GM19240 (cell line): ENCODE measurements around the gene MOK.

Experiments
- DNase-seq: peaks from one replicate; pipeline ENCODE4 v3.0.0; 2011; ENCODE audit warnings: low spot score; ENCODE audit not compliant: insufficient read length

MOK gene

DNA sequence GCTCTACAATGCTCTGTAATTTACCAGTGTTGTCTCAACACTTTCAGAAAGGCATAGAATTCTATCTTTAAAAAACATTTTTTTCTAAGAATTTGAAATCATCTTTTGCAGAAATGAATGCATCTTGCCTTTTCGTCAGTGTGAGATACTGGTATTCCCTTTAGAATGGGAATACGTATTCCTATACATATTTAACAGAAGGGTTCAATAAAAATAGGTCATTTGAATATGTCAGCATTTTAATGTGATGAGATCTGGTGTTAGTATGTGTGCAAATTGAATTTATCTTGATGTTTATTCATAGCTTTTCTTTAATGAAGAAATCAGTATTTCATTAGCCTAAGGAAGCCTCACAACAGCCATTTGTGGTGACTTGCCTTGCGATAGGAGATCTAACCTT, 121.1 kb downstream of the MOK start:
- DNase-seq: no peak

DNA sequence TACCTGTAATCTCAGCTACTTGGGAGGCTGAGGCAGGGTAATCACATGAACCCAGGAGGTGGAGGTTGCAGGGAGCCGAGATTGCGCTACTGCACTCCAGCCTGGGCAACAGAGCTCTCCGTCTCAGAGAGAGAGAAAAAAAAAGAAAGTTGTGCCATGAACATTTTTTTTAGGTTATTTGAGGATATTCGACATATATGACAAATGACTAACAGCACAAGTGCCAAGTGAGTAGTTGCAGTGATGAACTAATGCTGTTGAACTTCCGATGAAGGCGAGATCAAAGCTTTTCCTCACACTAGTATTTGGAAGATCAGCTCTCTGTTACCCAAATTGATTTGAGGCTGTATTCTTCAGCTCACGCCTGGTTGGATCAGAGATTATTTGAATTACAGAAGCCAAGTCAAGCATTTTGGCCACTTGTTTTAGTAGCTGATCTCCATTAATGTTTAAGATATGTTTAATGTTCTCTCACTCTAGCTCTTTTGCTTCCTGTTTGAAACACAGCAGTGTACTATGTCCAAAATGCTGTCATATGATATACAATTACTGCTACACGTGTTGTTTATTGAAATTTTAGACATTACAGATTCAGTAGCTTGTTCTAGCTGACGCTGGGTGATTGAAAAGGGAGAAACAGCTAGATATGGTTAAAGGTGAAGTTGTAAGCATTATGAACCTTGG, 121.9 kb downstream of the MOK start:
- DNase-seq: no peak

DNA sequence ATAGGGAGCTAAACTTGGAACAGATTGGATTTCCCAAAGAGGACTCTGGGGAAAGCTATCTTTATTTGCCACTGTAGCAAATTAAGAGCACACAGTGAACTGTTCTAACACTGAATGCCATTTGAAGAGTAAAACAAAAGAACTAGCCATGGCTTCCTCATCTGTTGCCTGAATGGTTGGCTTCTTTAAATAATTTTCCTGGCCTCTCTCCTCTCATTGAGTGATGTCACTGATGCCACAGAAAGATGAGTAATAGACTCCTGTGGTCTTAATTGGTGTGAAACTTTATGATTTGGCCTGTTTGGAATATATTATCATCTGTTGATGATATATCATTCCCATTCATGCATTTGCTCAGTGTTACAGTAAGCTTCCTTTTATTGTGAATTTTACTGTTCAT, 122.8 kb downstream of the MOK start:
- no peak for DNase-seq

DNA sequence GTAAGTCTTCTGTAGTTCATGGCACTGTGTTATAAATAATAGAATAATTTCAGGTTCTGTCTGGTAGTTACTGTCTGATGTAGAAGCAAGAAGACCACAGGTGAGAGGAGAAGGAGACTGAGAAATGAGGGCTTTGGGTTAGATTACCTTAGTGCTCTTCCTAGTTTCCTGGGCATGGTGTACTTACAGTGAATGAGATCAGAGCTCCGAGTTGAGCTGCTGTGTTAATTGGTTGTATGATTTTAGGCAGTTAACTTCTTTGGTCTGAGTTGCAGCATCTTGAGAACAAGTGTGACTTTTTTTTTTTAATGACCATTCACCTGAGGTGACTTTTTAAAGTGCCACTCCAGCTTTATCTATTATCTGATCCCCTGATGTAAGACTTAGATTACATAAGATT, 123.8 kb downstream of the MOK start:
- no peak for DNase-seq

DNA sequence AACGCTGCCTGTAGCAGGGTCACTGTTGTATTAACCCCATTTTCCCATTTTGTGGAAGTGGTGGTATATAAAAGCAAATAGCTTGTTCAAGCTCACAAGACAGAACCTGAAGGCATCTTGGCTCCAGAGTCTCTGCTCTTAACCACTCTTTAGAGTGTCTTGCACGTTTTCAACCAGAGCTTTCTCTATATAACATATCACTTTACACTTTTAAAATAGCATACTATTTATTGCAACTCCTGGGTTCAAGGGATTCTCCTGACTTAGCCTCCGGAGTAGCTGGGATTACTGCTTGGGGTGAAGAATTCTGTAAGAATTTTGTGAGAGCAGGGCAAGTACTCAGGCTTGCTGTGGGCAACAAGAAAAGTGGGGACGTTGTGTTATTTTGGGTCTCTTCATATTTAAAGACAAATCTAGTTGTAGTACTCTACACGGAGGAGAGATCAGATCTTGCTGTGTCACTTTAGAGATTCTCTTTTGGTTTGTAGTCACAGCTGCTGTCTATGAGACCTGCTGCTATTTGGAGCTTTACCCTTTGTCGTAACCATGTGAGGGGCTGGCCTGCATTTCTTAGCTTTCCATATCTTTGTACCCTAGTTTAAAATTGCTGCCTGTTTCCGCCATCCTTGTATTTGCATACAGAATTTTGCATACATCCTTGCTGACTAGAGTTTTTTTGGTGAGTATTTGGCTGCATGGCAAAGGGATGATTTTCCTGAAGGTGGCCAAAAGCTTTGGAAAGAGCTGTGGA, 124.5 kb downstream of the MOK start:
- no peak for DNase-seq
